NCI-H1092 (cell line): Measurements from ENCODE around the gene TFG.

ENCODE experiments used
- DNase-seq: peaks from one replicate; lab custom pipeline; 2025; lab: John Stamatoyannopoulos, UW

TFG gene

GRCh38 chr3:100754563-100755334, 45.5 kb downstream of the TFG start:
- no peak for DNase-seq

- no peak for DNase-seq
Measured at GRCh38 chr3:100756441-100756840, 47.1 kb downstream of the TFG start.

- DNase-seq, result no peak
Measured at GRCh38 chr3:100759159-100759558, 49.9 kb downstream of the TFG start.

- no peak for DNase-seq
Measured at GRCh38 chr3:100759950-100760349, 50.7 kb downstream of the TFG start.

- no peak for DNase-seq
Measured at GRCh38 chr3:100760377-100760776, 51.1 kb downstream of the TFG start.

GRCh38 chr3:100761211-100761942, 52.1 kb downstream of the TFG start:
- DNase-seq, result no peak

- no peak for DNase-seq
Measured at GRCh38 chr3:100761951-100762350, 52.7 kb downstream of the TFG start.

GRCh38 chr3:100765437-100765975, 56.2 kb downstream of the TFG start:
- DNase-seq, result no peak

- DNase-seq, result no peak
Measured at GRCh38 chr3:100766069-100766468, 56.8 kb downstream of the TFG start.

GRCh38 chr3:100769693-100770092, 60.4 kb downstream of the TFG start:
- DNase-seq, result no peak

GRCh38 chr3:100775226-100775625, 65.9 kb downstream of the TFG start:
- DNase-seq, result no peak

- no peak for DNase-seq
Measured at GRCh38 chr3:100775669-100776068, 66.4 kb downstream of the TFG start.

GRCh38 chr3:100776097-100776729, 66.9 kb downstream of the TFG start:
- DNase-seq, result no peak

- no peak for DNase-seq
Measured at GRCh38 chr3:100776746-100777145, 67.5 kb downstream of the TFG start.

GRCh38 chr3:100777271-100777670, 68.0 kb downstream of the TFG start:
- no peak for DNase-seq

- no peak for DNase-seq
Measured at GRCh38 chr3:100779480-100779879, 70.2 kb downstream of the TFG start.

GRCh38 chr3:100780071-100780622, 70.9 kb downstream of the TFG start:
- no peak for DNase-seq

- no peak for DNase-seq
Measured at GRCh38 chr3:100781301-100781700, 72.0 kb downstream of the TFG start.

GRCh38 chr3:100782348-100782747, 73.1 kb downstream of the TFG start:
- DNase-seq, result no peak

GRCh38 chr3:100782906-100783305, 73.6 kb downstream of the TFG start:
- no peak for DNase-seq

- no peak for DNase-seq
Measured at GRCh38 chr3:100783619-100784018, 74.3 kb downstream of the TFG start.

GRCh38 chr3:100789579-100789978, 80.3 kb downstream of the TFG start:
- DNase-seq, result no peak
